ENCODE results near the gene RARRES2.

- TF ChIP-seq CTCF (conservative IDR thresholded peaks at IDR 0.05) (no peak), EZH2 (IDR thresholded peaks at IDR 0.05; ENCODE audit: low read depth) (no peak)
Measured at GRCh38 chr7:150355666-150356059, 14.2 kb upstream of the RARRES2 start.

Data from PC-9 (cell line).